Stimulated activated CD8-positive, alpha-beta memory T cell treated with anti-CD3 and anti-CD28 coated beads, Interleukin-7, amount 100 ng/mL, for 48 hours (primary cell): ENCODE measurements around the gene FER1L5.
A peak's percentile ranks its signal among the peaks of the same experiment; 100 is the strongest.

Experiments
- DNase-seq, 2 donors: peaks; one replicate each; pipeline ENCODE4 v3.0.0-alpha.2; 2020; ENCODE audit warnings: low read depth in 1 of 2; ENCODE audit errors: extremely low read depth in 1 of 2

Gene FER1L5

GRCh38 chr2:96642564-96643360 lies at the start of gene FER1L5:
FER1L5 (plus strand) TSS chr2:96642764; CDS start chr2:96642837, 73 bp downstream.
- no peak for DNase-seq

GRCh38 chr2:96594282-96594681 lies 48.3 kb upstream of the FER1L5 start:
- DNase-seq: no peak

DNA sequence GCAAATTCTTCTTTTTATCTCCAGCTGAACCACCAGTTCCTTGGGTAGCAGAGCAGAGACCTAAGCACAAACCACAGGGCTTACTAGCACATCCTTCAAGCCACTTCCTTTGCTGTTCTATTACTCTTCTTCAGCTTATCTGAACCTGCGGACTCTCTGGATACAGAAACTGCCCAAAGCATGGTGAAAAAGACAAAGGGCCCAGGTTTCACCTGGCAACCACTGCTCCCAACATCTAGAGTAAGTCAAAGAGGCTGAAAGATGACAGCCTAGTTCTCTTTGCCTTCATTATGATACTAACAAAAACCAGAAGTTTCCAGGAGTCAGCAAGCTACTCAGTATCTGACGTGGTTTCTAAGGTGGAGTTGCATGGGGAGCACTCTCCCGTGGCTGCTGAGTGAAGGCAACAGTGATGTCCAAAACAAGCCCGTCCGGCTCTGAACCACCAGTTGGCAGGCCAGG lies 47.8 kb upstream of the FER1L5 start:
- peak in 1 of 2 donors; percentile 33 for DNase-seq

GRCh38 chr2:96596596-96596995 lies 46.0 kb upstream of the FER1L5 start:
- no peak for DNase-seq

- DNase-seq: no peak
These were observed 42.6 kb upstream of the FER1L5 start for GRCh38 chr2:96599941-96600340.

GRCh38 chr2:96601382-96602292 lies 40.9 kb upstream of the FER1L5 start:
- DNase-seq: no peak

- DNase-seq: no peak
These were observed 40.2 kb upstream of the FER1L5 start for GRCh38 chr2:96602330-96602823.

DNA sequence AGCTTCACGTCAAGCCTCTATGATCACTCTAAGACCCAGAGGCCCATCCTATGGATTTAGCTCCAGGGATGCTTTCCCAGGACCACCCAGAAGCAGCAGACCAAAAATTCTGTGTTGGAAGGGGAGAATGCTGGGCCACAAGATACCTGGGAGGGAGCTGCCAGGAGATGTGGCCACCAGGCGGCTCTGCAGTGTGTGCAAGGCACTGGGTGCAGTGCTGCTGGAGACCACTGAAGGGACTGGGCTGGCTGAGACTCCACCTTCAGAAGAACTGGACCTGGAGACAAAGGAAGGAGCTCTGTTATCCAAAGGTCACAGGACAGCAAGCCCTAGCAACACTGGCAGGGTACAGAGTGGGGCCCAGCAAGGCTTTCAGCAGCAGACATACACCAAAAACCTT lies 38.5 kb upstream of the FER1L5 start:
- DNase-seq: no peak

DNA sequence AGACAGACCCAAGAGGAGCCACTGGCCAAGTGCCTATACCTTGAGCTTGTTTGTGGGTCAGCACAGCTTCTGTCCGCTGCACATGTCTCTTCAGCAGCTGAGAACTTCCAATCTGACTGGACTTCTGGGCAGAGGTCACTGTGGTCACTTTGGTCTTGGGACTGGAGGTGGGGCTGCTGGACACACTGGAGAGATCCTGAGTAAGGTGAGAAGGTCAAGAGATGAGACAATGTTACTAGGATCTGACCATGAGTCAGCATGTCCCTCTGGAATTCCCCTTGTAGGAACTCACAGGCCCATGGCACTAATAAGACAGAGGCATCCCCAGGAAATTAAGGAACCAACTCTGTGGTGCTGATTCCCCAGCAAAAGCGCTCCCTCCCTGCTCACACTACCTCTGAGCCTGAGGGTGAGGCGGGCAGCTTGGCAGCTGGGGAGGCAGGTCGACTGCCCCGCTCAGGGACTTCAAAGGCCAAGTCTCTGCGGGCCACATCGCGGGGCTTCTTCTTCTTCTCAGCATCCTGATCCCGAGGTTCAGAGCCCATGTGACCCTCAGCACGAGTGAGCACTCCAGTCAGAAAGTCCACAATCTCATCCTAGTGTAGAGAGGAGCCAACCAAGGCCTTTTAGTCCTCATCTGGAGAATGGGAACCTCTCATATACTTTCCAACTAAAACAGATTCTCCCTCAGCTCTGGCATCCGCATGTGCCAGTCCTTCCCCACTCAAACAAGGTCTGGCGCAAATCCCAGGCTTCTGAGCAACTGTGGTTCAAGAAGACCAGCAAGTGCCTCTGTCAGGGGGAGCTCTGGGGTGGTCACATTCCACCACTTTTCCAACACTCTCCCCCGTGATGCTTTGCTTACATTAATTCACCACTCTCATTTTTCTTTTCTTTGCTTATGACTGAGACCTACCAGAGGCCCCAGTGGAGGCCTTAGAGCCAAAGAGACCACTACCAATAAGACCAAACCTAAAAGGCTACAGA lies 33.8 kb upstream of the FER1L5 start:
- DNase-seq: no peak

- no peak for DNase-seq
These were observed 26.4 kb upstream of the FER1L5 start for GRCh38 chr2:96616128-96616527.

- no peak for DNase-seq
These were observed 26.0 kb upstream of the FER1L5 start for GRCh38 chr2:96616535-96616934.

DNA sequence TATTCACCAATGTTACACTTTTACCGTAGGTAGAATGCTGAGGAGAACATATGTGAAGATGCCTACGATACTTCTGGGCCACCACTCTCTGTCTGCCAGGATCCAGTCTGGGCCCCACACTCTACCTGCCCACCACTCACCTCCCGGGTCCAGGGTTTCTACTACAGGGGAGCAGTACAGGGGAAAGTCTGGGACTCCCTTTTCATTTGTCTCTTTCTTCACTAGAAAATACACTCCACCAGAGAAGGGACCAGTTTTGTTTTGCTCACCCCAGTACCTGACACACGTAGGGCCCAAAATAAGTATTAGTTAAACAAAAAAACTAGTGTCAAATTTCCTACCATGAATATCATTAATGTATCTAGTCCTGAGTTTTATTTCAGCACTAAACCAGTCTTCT lies 25.6 kb upstream of the FER1L5 start:
- no peak for DNase-seq

DNA sequence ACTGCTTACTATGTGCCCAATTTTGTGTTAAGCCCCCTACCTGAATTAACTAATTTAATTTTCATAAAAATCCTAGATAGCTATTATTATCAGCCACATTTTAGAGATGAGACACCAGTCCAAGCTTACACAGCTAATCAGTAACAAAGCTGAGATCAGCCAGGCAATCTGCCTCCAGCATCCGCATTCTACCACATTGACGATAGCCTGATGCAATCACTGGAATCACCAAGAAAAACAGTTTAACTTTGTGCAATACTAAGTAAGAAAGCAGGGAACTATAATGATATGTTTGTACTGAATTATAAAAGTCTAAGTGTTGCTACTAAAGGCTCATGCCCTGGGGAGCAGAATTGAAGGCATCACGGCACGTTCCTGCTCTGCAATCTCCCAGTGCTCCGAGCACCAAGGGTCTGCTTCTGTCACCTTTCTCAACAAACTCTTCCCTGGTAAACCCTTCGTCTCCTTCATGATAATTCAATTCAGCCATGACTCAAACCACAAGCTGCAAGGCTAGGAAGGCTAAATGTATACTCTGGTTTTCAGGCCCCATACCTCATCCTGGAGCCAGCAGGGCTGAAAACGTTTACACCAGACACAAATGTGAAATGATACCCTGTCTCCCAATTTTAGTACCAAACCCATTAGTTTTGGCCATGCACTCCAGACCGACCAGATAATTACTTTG lies 23.8 kb upstream of the FER1L5 start:
- no peak for DNase-seq

- no peak for DNase-seq
These were observed 20.0 kb upstream of the FER1L5 start for GRCh38 chr2:96622544-96622943.

DNA sequence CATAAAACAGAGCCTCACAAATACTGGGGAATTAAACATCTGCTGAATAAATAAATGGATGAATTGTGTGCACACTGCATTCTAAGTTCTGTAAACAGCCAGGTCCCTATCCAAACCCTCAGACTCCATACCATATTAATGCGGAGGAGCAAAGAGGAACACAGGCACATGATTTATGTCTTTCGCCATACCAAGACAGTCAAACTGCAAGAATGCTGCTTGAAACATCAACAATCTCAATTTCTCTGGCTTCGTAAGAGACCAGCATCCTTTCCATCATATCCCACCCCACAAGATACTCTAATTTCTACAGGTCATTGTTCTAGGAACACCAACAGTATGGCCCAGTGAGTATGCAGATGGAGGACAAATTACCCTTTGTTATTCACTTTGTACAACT lies 19.4 kb upstream of the FER1L5 start:
- DNase-seq: no peak

DNA sequence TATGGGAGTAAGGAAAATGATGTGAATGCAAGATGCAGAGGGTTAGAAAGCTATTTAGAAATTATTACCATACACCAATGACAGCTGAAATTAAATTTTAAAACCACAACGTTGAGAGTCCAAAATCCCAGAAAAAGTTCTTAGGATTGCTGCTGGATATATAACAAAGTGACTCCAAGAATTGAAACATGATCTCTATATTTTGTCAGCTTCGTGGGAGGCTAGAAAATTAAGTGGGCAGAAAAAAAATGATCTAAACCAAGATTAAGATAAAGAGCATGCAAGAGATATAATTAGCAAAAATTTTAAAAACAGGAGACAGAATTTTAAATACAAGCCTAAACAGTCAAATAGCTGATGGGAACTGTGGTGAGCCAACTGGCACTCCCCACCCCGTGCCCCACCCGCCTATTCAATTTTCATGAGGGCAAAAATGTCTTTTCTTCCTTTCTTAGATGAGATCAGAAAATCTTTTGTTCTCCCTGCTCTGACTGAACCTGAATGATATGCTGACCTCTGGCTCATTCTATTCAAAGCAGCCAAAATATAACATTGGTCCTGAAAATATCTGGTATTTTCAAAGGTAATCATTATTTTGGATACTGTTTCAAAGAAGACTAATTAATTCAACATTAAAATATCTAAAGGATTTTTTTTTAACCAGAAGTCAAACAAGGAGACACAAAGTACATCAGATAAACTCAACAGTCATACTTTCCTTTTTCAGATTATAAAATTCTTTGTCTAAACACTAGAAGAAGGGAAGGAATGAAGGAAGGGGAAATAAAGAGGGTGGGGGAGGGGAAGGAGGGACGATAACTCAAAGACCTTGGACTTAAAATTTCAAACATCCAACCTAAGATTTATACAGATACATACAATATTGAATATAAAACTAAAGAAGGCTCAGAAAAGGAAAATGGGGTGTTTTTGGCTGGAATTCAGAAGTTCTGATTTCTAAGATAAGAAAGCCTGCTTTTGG lies 16.7 kb upstream of the FER1L5 start:
- no peak for DNase-seq

- DNase-seq: no peak
These were observed 16.0 kb upstream of the FER1L5 start for GRCh38 chr2:96626553-96626942.

DNA sequence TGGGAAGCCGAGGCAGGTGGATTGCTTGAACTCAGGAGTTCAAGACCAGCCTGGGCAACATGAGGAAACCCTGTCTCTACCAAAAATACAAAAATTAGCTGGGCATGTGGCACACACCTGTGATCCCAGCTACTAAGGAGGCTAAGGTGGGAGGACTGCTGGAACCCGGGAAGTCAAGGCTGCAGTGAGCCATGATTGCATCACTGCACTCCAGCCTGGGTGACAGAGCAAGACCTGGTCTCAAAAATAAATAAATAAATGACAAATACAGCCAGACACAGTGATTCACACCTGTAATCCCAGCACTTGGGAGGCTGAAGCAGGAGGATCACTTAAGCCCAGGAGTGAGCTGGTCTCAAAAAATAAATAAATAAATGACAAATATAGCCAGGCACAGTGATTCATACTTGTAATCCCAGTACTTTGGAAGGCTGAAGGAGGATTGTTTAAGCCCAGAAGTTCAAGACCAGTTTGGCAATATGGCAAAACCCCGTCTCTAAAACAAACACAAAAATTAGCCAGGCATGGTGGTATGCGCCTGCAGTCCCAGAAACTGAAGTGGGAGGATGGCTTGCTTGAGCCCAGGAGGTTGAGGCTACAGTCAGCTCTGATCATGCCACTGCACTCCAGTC lies 10.6 kb upstream of the FER1L5 start:
- DNase-seq: no peak
